ENCODE data around the gene STK25.
"Not testable (repeated sequence)": the region's sequence is repeated elsewhere in the genome, so short reads cannot be mapped to it uniquely, and the experiment has no call there.

- TF ChIP-seq CTCF (IDR thresholded peaks at IDR 0.05); EZH2 (IDR thresholded peaks at IDR 0.05; ENCODE audit: borderline replicate concordance, insufficient read depth, low read depth, low read length, poor library complexity, severe bottlenecking): not testable (repeated sequence)
These were observed 17.7 kb upstream of the STK25 start for GRCh38 chr2:241525818-241526780.
